ENCODE results near the gene TMEM33.

TMEM33 gene

DNA sequence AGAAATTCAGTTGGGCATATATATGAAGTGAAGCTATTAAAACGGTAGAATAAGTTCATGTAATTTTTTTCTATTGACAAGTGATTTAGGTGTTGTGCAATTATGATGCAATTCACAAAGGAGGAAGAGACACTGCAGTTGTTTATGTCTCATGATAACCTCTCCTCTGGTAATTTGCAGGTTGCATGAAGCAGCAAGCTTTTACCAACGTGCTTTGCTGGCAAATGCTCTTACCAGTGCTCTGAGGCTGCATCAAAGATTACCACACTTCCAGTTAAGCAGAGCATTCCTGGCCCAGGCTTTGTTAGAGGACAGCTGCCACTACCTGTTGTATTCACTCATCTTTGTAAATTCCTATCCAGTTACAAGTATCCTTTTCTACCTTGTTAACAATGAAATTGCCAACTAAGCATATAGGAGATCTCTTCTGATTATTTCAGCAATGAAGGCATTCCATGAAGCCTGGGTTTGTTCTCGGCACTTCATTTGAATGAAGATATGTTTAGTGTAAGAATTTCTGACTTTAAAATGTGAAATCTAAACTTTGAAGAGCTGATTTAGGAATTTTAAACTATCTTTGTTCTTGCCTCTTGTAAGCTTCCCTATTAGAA, 3.9 kb downstream of the TMEM33 start:
- DNase-seq (ENCODE audit: low spot score), result peak; percentile 58

GRCh38 chr4:41940834-41941233, 5.6 kb downstream of the TMEM33 start:
- DNase-seq (ENCODE audit: low spot score), result no peak

- DNase-seq (ENCODE audit: low spot score), result no peak
Measured at GRCh38 chr4:41943506-41943905, 8.3 kb downstream of the TMEM33 start.

DNA sequence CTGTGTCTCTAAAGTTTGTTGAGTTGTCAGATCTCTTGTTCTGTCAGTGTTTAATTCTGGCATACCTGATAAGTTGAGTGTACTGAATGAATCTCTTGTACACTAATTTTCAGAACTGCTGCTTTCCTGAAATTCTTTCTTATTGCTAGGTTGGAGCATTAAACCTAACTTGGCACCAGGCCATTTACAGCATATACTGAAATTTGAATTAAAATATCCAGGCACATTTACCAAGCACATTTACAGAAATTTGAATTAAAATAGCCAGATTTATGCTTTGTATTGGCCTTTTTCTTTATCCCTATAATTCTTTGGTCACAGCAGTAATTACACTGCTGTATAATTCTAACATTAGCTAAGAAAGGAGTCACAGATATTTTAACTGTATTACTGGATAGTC, 8.9 kb downstream of the TMEM33 start:
- no peak for DNase-seq (ENCODE audit: low spot score)

GRCh38 chr4:41949531-41949930, 14.3 kb downstream of the TMEM33 start:
- no peak for DNase-seq (ENCODE audit: low spot score)

DNA sequence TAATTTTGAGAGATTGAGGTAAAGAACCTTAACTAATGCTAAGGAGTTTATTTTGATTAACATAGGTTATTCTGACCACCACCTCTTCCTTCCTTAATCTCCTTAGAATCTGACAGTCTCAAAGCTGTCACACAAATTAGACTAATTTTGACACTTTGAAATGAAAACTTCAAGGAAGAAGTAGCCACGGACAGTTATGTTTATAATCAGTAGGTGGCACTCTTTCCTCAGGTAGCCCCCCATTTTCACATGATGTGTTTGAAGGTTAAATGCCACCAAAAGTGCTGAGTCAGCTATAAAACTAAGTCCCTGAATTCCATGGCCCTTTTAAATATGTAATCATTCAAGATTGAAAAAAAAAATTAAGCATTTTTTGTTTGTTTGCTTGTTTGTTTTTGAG, 22.4 kb downstream of the TMEM33 start:
- DNase-seq (ENCODE audit: low spot score), result peak; percentile 51

DNA sequence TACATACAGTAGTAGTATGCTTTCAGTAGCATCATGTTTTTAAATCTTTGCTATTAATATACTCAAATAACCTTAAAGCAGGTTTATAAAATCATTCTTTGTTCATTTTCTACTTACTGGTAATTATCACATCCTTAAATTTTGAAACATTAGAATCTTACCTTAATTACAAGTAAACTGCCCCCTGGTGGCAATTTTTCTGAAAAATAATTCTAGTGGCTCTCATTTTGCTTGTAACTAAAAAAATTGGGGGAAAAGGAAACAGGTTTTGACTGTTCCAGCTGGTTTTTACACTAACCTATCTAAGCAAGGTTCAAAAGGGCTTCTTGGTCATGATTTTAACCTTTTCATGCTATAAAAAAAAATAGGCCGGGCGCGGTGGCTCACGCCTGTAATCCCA, 27.9 kb downstream of the TMEM33 start:
- no peak for DNase-seq (ENCODE audit: low spot score)

GRCh38 chr4:41964401-41964800, 29.2 kb downstream of the TMEM33 start:
- no peak for DNase-seq (ENCODE audit: low spot score)

DNA sequence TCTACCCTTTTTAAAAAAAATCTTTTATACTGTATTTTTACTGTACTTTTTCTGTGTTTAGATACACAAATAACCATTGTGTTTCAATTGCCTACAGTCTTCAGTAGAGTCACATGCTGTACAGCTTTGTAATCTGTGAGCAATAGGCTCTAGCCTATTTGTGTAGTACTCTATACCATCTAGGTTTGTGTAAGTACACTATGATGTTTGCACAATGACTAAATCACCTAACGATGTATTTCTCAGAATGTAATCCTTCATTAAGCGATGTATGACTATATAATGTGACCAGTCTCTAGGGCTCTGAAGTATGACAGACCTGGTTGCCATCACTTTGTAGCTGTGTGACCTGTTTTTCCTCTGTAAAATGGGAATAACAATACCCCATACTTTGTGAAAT, 32.2 kb downstream of the TMEM33 start:
- no peak for DNase-seq (ENCODE audit: low spot score)

- DNase-seq (ENCODE audit: low spot score), result no peak
Measured at GRCh38 chr4:41969671-41970070, 34.4 kb downstream of the TMEM33 start.

DNA sequence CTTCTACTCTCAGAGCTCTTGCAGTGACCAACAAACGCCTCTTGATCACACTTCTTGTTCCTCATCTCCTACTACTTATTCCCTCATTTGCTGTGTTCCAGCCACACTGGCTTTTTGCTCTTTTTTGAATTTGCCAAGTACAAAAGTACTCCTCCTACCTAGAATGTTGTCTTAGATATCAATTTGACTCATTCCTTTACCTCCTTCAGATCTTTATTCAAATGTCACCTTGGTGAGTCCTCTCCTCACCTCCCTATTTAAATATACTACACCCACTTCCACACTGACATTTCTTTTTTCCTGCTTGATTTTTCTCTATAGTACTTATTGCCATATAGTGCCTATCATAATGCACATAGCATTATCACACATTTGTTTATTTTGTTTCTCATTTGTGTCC, 40.1 kb downstream of the TMEM33 start:
- no peak for DNase-seq (ENCODE audit: low spot score)

- no peak for DNase-seq (ENCODE audit: low spot score)
Measured at GRCh38 chr4:41976775-41977516, 41.7 kb downstream of the TMEM33 start.

GRCh38 chr4:41977709-41978108, 42.5 kb downstream of the TMEM33 start:
- DNase-seq (ENCODE audit: low spot score), result no peak

DNA sequence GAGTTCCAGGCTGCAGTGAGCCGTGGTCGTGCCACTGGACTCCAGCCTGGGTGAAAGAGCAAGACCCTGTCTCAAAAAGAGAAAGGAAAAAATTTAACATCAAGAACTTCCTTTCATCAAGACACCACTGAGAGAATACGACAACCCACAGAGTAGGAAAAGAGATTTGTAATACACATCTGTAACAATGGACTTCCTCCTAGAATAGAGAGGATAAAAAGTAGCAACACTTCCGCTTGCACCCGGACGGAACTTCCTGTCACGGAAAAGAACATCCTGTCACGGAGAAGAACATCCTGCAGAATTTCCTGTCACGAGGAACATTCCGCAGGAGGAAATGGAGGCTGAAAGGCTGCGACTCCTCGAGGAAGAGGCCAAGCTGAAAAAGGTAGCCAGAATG, 46.2 kb downstream of the TMEM33 start, which contains the start of gene DCAF4L1:
DCAF4L1 (plus strand) TSS at position 301 of the 400 bp plus-strand sequence; CDS start at position 338, 37 bp downstream.
- no peak for DNase-seq (ENCODE audit: low spot score)

DNA sequence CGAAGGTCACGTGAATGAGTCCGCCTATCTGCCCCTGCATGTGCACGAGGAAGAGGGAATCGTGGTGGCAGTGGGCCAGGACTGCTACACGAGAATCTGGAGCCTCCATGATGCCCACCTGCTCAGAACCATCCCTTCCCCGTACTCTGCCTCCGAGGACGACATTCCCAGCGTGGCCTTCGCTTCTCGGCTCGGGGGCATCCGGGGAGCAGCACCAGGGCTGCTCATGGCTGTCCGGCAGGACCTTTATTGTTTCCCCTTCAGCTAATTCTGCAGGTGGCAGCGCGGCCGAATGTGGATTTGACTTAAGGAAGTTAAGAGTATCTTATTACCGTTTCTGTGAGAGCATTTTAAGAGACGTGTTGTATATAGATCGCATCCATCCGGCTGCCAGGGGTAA, 47.5 kb downstream of the TMEM33 start:
- DNase-seq (ENCODE audit: low spot score), result no peak

- no peak for DNase-seq (ENCODE audit: low spot score)
Measured at GRCh38 chr4:41985151-41985550, 49.9 kb downstream of the TMEM33 start.

DNA sequence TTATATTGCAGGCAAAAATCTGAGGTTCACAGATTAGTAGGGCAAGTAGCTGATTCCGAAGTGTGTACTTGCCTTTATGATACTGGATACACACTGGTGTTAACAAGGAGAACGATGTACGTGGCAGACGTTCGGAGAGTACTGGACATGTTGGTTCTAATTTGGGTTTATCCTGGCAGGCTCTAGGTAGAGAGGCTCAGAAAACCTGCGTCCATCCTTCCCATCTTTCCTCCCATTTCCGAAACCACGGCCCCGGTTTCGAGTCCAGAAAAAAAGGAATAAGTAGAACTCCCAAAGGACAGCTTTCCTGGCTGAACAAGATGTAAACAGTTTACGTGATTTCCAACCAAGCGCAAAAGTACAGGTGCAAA, 54.8 kb downstream of the TMEM33 start:
- DNase-seq (ENCODE audit: low spot score), result no peak

DNA sequence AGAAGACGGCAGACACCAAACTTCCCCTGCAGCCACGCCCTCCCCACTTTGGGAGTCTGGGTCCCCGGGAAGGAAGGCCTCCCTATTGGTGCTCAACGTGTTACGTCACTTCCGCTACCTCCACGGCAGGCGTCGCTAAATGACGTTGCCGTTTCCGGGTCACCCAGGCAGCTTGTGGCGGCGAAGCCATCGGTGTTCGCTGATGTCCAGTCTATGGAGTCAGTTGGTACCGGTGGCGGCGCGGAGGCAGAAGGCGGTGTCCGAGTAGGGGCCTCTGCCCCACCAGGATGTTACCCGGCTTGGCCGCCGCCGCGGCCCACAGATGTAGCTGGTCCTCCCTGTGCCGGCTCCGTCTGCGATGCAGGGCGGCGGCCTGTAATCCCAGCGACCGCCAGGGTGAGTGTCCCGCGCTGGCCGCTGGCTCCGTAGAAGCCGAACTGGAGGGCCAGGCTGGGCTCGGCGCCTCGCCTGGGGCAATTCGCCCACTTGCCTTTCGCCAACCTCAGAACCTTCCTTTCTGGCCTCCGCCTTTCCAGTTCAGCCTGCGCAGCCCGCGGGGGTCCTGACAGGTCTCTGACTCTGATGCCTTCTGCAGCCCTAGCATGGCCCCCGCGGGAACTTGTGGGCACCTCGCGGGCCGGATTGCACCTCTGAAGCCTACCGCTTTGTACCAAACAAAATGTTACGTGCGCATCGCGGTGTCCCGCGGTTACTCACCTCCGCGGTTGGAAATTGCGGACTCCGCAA, 55.3 kb downstream of the TMEM33 start, which contains the start of gene SLC30A9:
SLC30A9 (plus strand) TSS at position 166 of the 747 bp plus-strand sequence; CDS start at position 288, 122 bp downstream.
- peak; percentile 96 for DNase-seq (ENCODE audit: low spot score)

- no peak for DNase-seq (ENCODE audit: low spot score)
Measured at GRCh38 chr4:41991916-41992767, 56.9 kb downstream of the TMEM33 start.

- DNase-seq (ENCODE audit: low spot score), result no peak
Measured at GRCh38 chr4:41992967-41993857, 58.0 kb downstream of the TMEM33 start.

GRCh38 chr4:41994461-41994985, 59.3 kb downstream of the TMEM33 start:
- DNase-seq (ENCODE audit: low spot score), result no peak
